ENCODE results near the gene ARHGAP15.

DNA sequence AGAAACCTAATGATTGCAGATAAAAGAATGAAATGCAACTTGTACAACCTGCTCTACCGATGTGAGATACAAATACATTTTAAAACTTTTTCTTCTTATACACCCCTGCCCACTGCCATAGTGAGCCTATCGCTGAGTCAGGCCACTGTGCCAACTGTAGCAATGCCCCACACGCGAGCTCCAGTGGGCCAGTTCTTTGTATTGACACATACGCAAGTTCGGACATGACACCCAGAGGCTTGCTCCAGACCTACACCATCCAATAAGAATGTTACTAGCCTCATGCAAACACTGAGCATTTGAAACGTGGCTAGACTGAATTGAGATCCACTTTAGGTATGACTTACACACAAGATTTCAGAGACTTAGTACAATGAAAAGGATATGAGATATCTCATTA, 340.1 kb downstream of the ARHGAP15 start:
- TF ChIP-seq YY1 (IDR thresholded peaks at IDR 0.05; ENCODE audit: insufficient read depth, insufficient read length) (no peak), SUZ12 (IDR thresholded peaks at IDR 0.05; ENCODE audit: extremely low read depth, insufficient read depth, insufficient read length) (no peak)

Data from NT2/D1 (cell line).